Upper lobe of left lung (tissue), 4 donors: Measurements from ENCODE around the gene P2RY6.

Source experiments
- CTCF ChIP-seq, 6 experiments: fragments of 450-650 bp in 4 of 6; fragments of 200-600 bp in 2 of 6; sonication (generic) in 2 of 6; IDR thresholded peaks; one replicate each; pipeline ENCODE4 v1.5.1; 2016 to 2019; ENCODE audit warnings: antibody characterized with exemption in 6 of 6
- EP300 ChIP-seq, 4 donors: sonication (generic); formaldehyde crosslinking; IDR thresholded peaks; one replicate each; pipeline ENCODE4 v1.5.1; 2017; ENCODE audit warnings: antibody characterized with exemption in 4 of 4, control low read depth in 2 of 4
- POLR2A ChIP-seq, 4 donors: fragments of 450-650 bp; IDR thresholded peaks; one replicate each; pipeline ENCODE4 v1.5.1; 2016 to 2017; ENCODE audit warnings: antibody characterized with exemption in 4 of 4, mild to moderate bottlenecking in 2 of 4
- POLR2AphosphoS5 ChIP-seq, 2 donors: sonication (generic); formaldehyde crosslinking; IDR thresholded peaks; one replicate each; pipeline ENCODE4 v1.5.1; 2017; ENCODE audit warnings: antibody characterized with exemption in 2 of 2

- TF ChIP-seq POLR2AphosphoS5 (IDR thresholded peaks at IDR 0.05) (no peak), CTCF (IDR thresholded peaks at IDR 0.05) (no peak), POLR2A (IDR thresholded peaks at IDR 0.05) (no peak), EP300 (IDR thresholded peaks at IDR 0.05) (no peak)
Observed at GRCh38 chr11:73317803-73318202, 45.7 kb downstream of the P2RY6 start.
